Osteocyte (in vitro differentiated cells): ENCODE data around the gene MRNIP. TPM values are rescaled to one million over a fixed set of nuclear protein-coding genes. Genes with fewer than 3 reads are reported as not detected.

ENCODE experiments used
- DNase-seq: peaks from one replicate; pipeline ENCODE4 v3.0.0; 2021; ENCODE audit warnings: mixed read lengths; ENCODE audit not compliant: unreplicated experiment; ENCODE audit errors: extremely low spot score
- H3K27ac Mint-ChIP-seq: one replicate; pipeline ENCODE4 v1.8.0; 2021; ENCODE audit warnings: mild to moderate bottlenecking, mixed read lengths; ENCODE audit not compliant: unreplicated experiment
- H3K27me3 Mint-ChIP-seq: one replicate; pipeline ENCODE4 v1.8.0; 2021; ENCODE audit warnings: mixed read lengths; ENCODE audit not compliant: unreplicated experiment
- H3K36me3 Mint-ChIP-seq: one replicate; pipeline ENCODE4 v1.8.0; 2021; ENCODE audit warnings: mixed read lengths; ENCODE audit not compliant: unreplicated experiment
- H3K4me1 Mint-ChIP-seq: one replicate; pipeline ENCODE4 v1.8.0; 2021; ENCODE audit warnings: mixed read lengths; ENCODE audit not compliant: unreplicated experiment
- H3K4me3 Mint-ChIP-seq: one replicate; pipeline ENCODE4 v1.8.0; 2021; ENCODE audit warnings: mild to moderate bottlenecking, moderate library complexity, mixed read lengths; ENCODE audit not compliant: unreplicated experiment
- H3K9me3 Mint-ChIP-seq: one replicate; pipeline ENCODE4 v1.8.0; 2021; ENCODE audit warnings: mixed read lengths; ENCODE audit not compliant: unreplicated experiment
- CTCF ChIP-seq: fragments of 200-600 bp; sonication (generic); IDR thresholded peaks from 2 replicates; pipeline ENCODE4 v1.5.0; 2021; ENCODE audit warnings: antibody characterized with exemption, mild to moderate bottlenecking, moderate library complexity
- total RNA-seq: library from RNA; stranded (reverse); gene quantifications from 2 replicates; pipeline ENCODE4 v1.2.1, GENCODE V29; 2021

MRNIP gene
- total RNA-seq, 1 donor from 2014 or later: 25.8 TPM

GRCh38 chr5:179887095-179887494 is 28.5 kb upstream of the MRNIP start:
- Mint-ChIP-seq H3K9me3 (peaks cover 8% of the 10 kb centered on the region), H3K27me3 (no peaks in the 10 kb centered on the region), H3K27ac (no peak overlapping the region), H3K36me3 (peaks cover 75% of the 10 kb centered on the region), H3K4me1 (no peaks in the 10 kb centered on the region), H3K4me3 (no peak overlapping the region)
- DNase-seq: no peak
- TF ChIP-seq CTCF: no peak

- peaks cover 8% of the 10 kb centered on the region for H3K9me3 Mint-ChIP-seq
- H3K4me3 Mint-ChIP-seq: no peak overlapping the region
- no peak overlapping the region for H3K27ac Mint-ChIP-seq
- H3K27me3 Mint-ChIP-seq: no peaks in the 10 kb centered on the region
- DNase-seq: no peak
- no peaks in the 10 kb centered on the region for H3K4me1 Mint-ChIP-seq
- H3K36me3 Mint-ChIP-seq: peaks cover 76% of the 10 kb centered on the region
- TF ChIP-seq CTCF: no peak
Measured at GRCh38 chr5:179886190-179886911, 27.7 kb upstream of the MRNIP start.

GRCh38 chr5:179885491-179886090 is 27.0 kb upstream of the MRNIP start:
- Mint-ChIP-seq H3K4me1 (no peaks in the 10 kb centered on the region), H3K27me3 (no peaks in the 10 kb centered on the region), H3K27ac (no peak overlapping the region), H3K9me3 (peaks cover 8% of the 10 kb centered on the region), H3K36me3 (peaks cover 80% of the 10 kb centered on the region), H3K4me3 (no peak overlapping the region)
- DNase-seq: no peak
- TF ChIP-seq CTCF: no peak

- no peak for DNase-seq
- no peak for TF ChIP-seq CTCF
- H3K4me3 Mint-ChIP-seq: no peak overlapping the region
Measured at GRCh38 chr5:179883163-179883562, 24.5 kb upstream of the MRNIP start.

GRCh38 chr5:179882338-179882737 is 23.7 kb upstream of the MRNIP start:
- no peak overlapping the region for H3K27ac Mint-ChIP-seq
- H3K4me1 Mint-ChIP-seq: no peaks in the 10 kb centered on the region
- H3K27me3 Mint-ChIP-seq: no peaks in the 10 kb centered on the region
- H3K4me3 Mint-ChIP-seq: no peak overlapping the region
- no peak for TF ChIP-seq CTCF
- no peak for DNase-seq
- peaks cover 64% of the 10 kb centered on the region for H3K36me3 Mint-ChIP-seq
- peaks cover 8% of the 10 kb centered on the region for H3K9me3 Mint-ChIP-seq

More at GRCh38 chr5:179883163-179883562, 24.5 kb upstream of the MRNIP start:
- Mint-ChIP-seq H3K27ac (no peak overlapping the region), H3K36me3 (peaks cover 64% of the 10 kb centered on the region), H3K27me3 (no peaks in the 10 kb centered on the region), H3K9me3 (peaks cover 8% of the 10 kb centered on the region), H3K4me1 (no peaks in the 10 kb centered on the region)
